Panc1 (cell line): ENCODE results near the gene QPCTL. TPM values are rescaled to one million over a fixed set of nuclear protein-coding genes. Genes with fewer than 3 reads are reported as not detected.

ENCODE experiments used
- ATAC-seq: fragments of 200-7000 bp; cut with Tn5 transposase; 2 replicates; pipeline ENCODE4 v1.9.1; 2020; ENCODE audit warnings: mild to moderate bottlenecking, moderate library complexity
- BruUV-seq: library from RNA; stranded (reverse); fragments of 400-500 nt; replicated peaks from 2 replicates; lab custom pipeline; 2021; lab: Mats Ljungman, UMichigan
- CTCF ChIA-PET: fragments of 300-600 bp; sonication (Branson Sonifier 250); formaldehyde crosslinking; loops from one replicate; lab custom pipeline; 2022; ENCODE audit warnings: antibody characterized with exemption; lab: Charles Lee
- POLR2A ChIA-PET: fragments of 300-600 bp; sonication (Branson Sonifier 250); formaldehyde crosslinking; loops from one replicate; lab custom pipeline; 2022; ENCODE audit warnings: antibody characterized with exemption; lab: Charles Lee
- DNase-seq: peaks from one replicate; pipeline ENCODE4 v3.0.0-alpha.2; 2010; ENCODE audit warnings: low read depth, low spot score
- H3K27ac ChIP-seq: 2 replicates; pipeline ENCODE4 v1.5.1; 2011; ENCODE audit warnings: mild to moderate bottlenecking, low read length, inconsistent platforms
- H3K27me3 ChIP-seq: fragments of 200-500 bp; sonication (Bioruptor generic); 2 replicates; pipeline ENCODE4 v1.6.0; 2014; ENCODE audit warnings: low read length, inconsistent platforms; ENCODE audit not compliant: control insufficient read depth, insufficient read depth
- H3K36me3 ChIP-seq: fragments of 200-500 bp; sonication (Bioruptor generic); 2 replicates; pipeline ENCODE4 v1.5.1; 2014; ENCODE audit warnings: inconsistent platforms, mild to moderate bottlenecking, low read length, moderate library complexity; ENCODE audit not compliant: control insufficient read depth, insufficient read depth
- H3K4me1 ChIP-seq: 2 replicates; pipeline ENCODE4 v1.5.1; 2011; ENCODE audit warnings: inconsistent platforms, mild to moderate bottlenecking, low read length, moderate library complexity; ENCODE audit not compliant: control insufficient read depth, insufficient read depth
- H3K4me3 ChIP-seq, 2 experiments: 2 replicates each; pipeline ENCODE4 v1.5.1; 2011 to 2012; ENCODE audit warnings: low read depth in 2 of 2, low read length in 2 of 2, mild to moderate bottlenecking in 2 of 2, inconsistent platforms in 1 of 2, moderate library complexity in 1 of 2
- H3K9me3 ChIP-seq: fragments of 200-500 bp; sonication (Bioruptor generic); 2 replicates; pipeline ENCODE4 v1.5.1; 2014; ENCODE audit warnings: low read depth, mild to moderate bottlenecking, inconsistent platforms, low read length, moderate library complexity; ENCODE audit not compliant: control insufficient read depth, insufficient read depth
- POLR2AphosphoS5 ChIP-seq: IDR thresholded peaks from 2 replicates; pipeline ENCODE4 v1.6.1; 2012; ENCODE audit warnings: mild to moderate bottlenecking, low read depth, low read length, moderate library complexity
- SIN3A ChIP-seq: IDR thresholded peaks from 2 replicates; pipeline ENCODE4 v1.6.1; 2012; ENCODE audit warnings: low read depth, mild to moderate bottlenecking, low read length, moderate library complexity, borderline replicate concordance; ENCODE audit not compliant: insufficient read depth
- TCF7L2 ChIP-seq: IDR thresholded peaks from 2 replicates; pipeline ENCODE4 v1.6.1; 2011; ENCODE audit warnings: mild to moderate bottlenecking, low read depth, low read length, inconsistent platforms
- in situ Hi-C: cut with HindIII; loops from 2 replicates; pipeline ENCODE4 v1.10.0; 2016; ENCODE audit warnings: low sequenced_read_pairs, low pct_unique_long_range_greater_than_20kb
- intact Hi-C: fragments of 100-400 bp; cut with micrococcal nuclease; formaldehyde crosslinking; loops from one replicate; pipeline ENCODE4 v1.10.0; 2022; ENCODE audit not compliant: unreplicated experiment
- total RNA-seq: library from RNA; stranded (reverse); gene quantifications from one replicate; pipeline ENCODE4 v1.2.1, GENCODE V29; 2021; ENCODE audit not compliant: unreplicated experiment
- TF ChIP-seq, protein P1 (sequence below): fragments of 450-650 bp; IDR thresholded peaks from 2 replicates; pipeline ENCODE4 v1.5.1; 2017; ENCODE audit warnings: mild to moderate bottlenecking
- TF ChIP-seq, protein P2 (sequence below), 2 experiments: IDR thresholded peaks; 2 replicates each; pipeline ENCODE4 v1.6.1; 2011 to 2012; ENCODE audit warnings: low read depth in 2 of 2, control low read depth in 1 of 2, low read length in 1 of 2, mild to moderate bottlenecking in 1 of 2, moderate library complexity in 1 of 2; ENCODE audit not compliant: insufficient read depth in 1 of 2

Gene QPCTL
- total RNA-seq, 1 experiment from 2014 or later, result 19.4 TPM

DNA sequence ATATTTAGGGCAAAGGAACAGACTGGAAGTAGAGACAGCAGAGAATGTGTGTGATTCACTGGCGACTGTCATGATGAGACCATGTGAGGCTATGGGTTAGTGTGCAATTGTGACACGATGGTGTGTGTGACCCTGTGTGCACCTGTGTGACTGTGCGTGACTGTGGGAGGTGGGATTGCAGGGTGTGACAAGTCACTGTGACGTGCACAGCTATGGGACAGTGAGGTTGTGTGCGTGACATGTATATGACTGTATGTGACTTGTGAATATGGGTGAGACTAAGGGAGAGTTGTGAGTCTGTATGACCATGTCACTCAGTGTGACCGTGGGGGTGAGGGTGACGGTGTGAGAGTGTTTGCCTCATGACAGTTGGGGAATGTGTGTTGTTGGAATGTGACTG is 27.9 kb upstream of the QPCTL start:
- Histone ChIP-seq H3K4me3 (no peak overlapping the region), H3K27me3 (no peaks in the 10 kb centered on the region), H3K27ac (no peak overlapping the region), H3K4me1 (no peaks in the 10 kb centered on the region), H3K9me3 (no peaks in the 10 kb centered on the region), H3K36me3 (no peaks in the 10 kb centered on the region)
- intact Hi-C loops (no loop called here), in situ Hi-C loops (no loop called here)
- no TSS peak for BruUV-seq
- ATAC-seq (no peak), DNase-seq (no peak)
- ChIA-PET CTCF (no interaction called here), POLR2A (no interaction called here)
- TF ChIP-seq TCF7L2 (no peak), POLR2AphosphoS5 (no peak), SIN3A (no peak)
- TF ChIP-seq, protein P1, sequence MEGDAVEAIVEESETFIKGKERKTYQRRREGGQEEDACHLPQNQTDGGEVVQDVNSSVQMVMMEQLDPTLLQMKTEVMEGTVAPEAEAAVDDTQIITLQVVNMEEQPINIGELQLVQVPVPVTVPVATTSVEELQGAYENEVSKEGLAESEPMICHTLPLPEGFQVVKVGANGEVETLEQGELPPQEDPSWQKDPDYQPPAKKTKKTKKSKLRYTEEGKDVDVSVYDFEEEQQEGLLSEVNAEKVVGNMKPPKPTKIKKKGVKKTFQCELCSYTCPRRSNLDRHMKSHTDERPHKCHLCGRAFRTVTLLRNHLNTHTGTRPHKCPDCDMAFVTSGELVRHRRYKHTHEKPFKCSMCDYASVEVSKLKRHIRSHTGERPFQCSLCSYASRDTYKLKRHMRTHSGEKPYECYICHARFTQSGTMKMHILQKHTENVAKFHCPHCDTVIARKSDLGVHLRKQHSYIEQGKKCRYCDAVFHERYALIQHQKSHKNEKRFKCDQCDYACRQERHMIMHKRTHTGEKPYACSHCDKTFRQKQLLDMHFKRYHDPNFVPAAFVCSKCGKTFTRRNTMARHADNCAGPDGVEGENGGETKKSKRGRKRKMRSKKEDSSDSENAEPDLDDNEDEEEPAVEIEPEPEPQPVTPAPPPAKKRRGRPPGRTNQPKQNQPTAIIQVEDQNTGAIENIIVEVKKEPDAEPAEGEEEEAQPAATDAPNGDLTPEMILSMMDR, result no peak
- TF ChIP-seq, protein P2, sequence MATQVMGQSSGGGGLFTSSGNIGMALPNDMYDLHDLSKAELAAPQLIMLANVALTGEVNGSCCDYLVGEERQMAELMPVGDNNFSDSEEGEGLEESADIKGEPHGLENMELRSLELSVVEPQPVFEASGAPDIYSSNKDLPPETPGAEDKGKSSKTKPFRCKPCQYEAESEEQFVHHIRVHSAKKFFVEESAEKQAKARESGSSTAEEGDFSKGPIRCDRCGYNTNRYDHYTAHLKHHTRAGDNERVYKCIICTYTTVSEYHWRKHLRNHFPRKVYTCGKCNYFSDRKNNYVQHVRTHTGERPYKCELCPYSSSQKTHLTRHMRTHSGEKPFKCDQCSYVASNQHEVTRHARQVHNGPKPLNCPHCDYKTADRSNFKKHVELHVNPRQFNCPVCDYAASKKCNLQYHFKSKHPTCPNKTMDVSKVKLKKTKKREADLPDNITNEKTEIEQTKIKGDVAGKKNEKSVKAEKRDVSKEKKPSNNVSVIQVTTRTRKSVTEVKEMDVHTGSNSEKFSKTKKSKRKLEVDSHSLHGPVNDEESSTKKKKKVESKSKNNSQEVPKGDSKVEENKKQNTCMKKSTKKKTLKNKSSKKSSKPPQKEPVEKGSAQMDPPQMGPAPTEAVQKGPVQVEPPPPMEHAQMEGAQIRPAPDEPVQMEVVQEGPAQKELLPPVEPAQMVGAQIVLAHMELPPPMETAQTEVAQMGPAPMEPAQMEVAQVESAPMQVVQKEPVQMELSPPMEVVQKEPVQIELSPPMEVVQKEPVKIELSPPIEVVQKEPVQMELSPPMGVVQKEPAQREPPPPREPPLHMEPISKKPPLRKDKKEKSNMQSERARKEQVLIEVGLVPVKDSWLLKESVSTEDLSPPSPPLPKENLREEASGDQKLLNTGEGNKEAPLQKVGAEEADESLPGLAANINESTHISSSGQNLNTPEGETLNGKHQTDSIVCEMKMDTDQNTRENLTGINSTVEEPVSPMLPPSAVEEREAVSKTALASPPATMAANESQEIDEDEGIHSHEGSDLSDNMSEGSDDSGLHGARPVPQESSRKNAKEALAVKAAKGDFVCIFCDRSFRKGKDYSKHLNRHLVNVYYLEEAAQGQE (IDR thresholded peaks at IDR 0.05; ENCODE audit: insufficient read depth in 1 of 2, low read depth in 2 of 2, low read length in 1 of 2), result no peak

DNA sequence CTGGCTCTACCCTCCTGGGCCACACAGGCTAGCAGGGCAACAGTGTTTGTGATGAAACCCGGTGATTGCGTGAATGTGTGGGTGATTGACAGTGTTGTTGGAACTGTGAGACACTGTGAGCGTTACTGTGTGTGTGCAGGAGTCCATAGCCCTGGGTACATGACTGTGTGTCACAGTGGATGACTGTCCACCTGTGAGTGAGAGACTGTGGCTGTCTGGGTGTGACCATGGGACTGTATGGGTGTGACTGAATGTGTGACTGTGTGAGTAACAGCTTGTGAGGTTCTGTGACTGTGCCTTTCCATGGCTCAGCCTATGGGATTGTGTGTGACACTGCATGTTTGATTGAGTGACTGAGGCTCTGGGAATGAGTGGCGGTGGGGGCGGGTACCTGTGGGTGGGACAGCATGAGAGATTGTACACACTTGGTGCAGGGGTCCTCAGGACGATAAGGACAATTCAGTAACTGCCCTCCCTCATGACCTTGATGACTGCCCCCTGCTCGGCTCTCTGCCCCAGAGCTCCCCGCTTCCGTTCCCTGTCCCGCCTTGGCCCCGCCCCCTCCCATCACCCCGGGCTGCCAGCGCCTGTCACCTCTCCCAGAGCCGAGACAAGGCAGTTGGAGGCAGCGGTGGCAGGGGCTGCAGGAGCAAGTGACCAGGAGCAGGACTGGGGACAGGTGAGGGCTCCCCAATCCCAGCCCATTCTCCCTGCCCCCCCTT is 24.7 kb upstream of the QPCTL start, which contains the start of gene GIPR:
Gene GIPR, plus strand, starts transcription at position 602 of the 722 bp plus-strand sequence. CDS start 1,300 bp downstream, outside the sequence.
- in situ Hi-C loops, result no loop called here
- Histone ChIP-seq H3K4me3 (peak within 1 kb of the TSS; percentile 41 to 74), H3K27ac (peak within 1 kb of the TSS; percentile 42)

More for the DNA sequence above, 24.7 kb upstream of the QPCTL start, which contains the start of gene GIPR:
- ChIA-PET CTCF (no interaction called here), POLR2A (interaction anchor here (0.5 kb wide), 1 partner anchor 13 kb away, joined by 6 read pairs; no protein-coding TSS in a partner anchor)
- H3K27me3 ChIP-seq, result no peaks in the 10 kb centered on the region
- intact Hi-C loops, result no loop called here
- BruUV-seq, result no TSS peak
- DNase-seq, result no peak
- H3K36me3 ChIP-seq, result no peaks in the 10 kb centered on the region; the same call in 1 of the 2 replicates
- ATAC-seq, result peak; percentile 69
- no peaks in the 10 kb centered on the region for H3K4me1 ChIP-seq
- TF ChIP-seq TCF7L2, result no peak
- TF ChIP-seq POLR2AphosphoS5, result no peak
- TF ChIP-seq SIN3A, result no peak
- TF ChIP-seq, protein P2 (IDR thresholded peaks at IDR 0.05; ENCODE audit: insufficient read depth in 1 of 2, low read depth in 2 of 2, low read length in 1 of 2), result no peak
- TF ChIP-seq, protein P1, result no peak
- no peaks in the 10 kb centered on the region for H3K9me3 ChIP-seq
